Activated T-helper 9 cell treated with anti-CD3 and anti-CD28 coated beads, Interleukin-2, amount 50 U/mL, for 16 hours (primary cell): ENCODE data around the gene CD79B.

Experiments used
- DNase-seq: peaks from one replicate; pipeline ENCODE4 v3.0.0-alpha.2; 2020; ENCODE audit warnings: low read depth

CD79B gene

GRCh38 chr17:63950940-63951907, 19.1 kb upstream of the CD79B start:
- no peak for DNase-seq

GRCh38 chr17:63949576-63950250, 17.6 kb upstream of the CD79B start:
- no peak for DNase-seq

GRCh38 chr17:63948521-63948920, 16.4 kb upstream of the CD79B start:
- DNase-seq, result no peak

- no peak for DNase-seq
Observed at GRCh38 chr17:63947711-63948330, 15.7 kb upstream of the CD79B start.

- DNase-seq, result no peak
Observed at GRCh38 chr17:63946440-63947363, 14.6 kb upstream of the CD79B start.

GRCh38 chr17:63945784-63946439, 13.8 kb upstream of the CD79B start:
- DNase-seq, result no peak

GRCh38 chr17:63944736-63945499, 12.8 kb upstream of the CD79B start:
- DNase-seq, result no peak

GRCh38 chr17:63943745-63944144, 11.6 kb upstream of the CD79B start:
- DNase-seq, result no peak

- DNase-seq, result no peak
Observed at GRCh38 chr17:63942309-63942985, 10.3 kb upstream of the CD79B start.

GRCh38 chr17:63941751-63942150, 9.6 kb upstream of the CD79B start:
- no peak for DNase-seq

GRCh38 chr17:63941162-63941561, 9.0 kb upstream of the CD79B start:
- DNase-seq, result no peak

GRCh38 chr17:63940584-63940983, 8.5 kb upstream of the CD79B start:
- DNase-seq, result no peak

GRCh38 chr17:63939884-63940283, 7.8 kb upstream of the CD79B start:
- DNase-seq, result no peak

- DNase-seq, result no peak
Observed at GRCh38 chr17:63939401-63939800, 7.3 kb upstream of the CD79B start.

GRCh38 chr17:63937920-63938319, 5.8 kb upstream of the CD79B start:
- DNase-seq, result no peak

GRCh38 chr17:63937319-63937718, 5.2 kb upstream of the CD79B start:
- no peak for DNase-seq

GRCh38 chr17:63934183-63935112, 2.3 kb upstream of the CD79B start:
- no peak for DNase-seq

GRCh38 chr17:63933598-63933997, 1.5 kb upstream of the CD79B start:
- DNase-seq, result no peak

- DNase-seq, result no peak
Observed at GRCh38 chr17:63932721-63933120, 590 bp upstream of the CD79B start.
